Osteocyte (in vitro differentiated cells): ENCODE data around the gene TBC1D19. TPM values are rescaled to one million over a fixed set of nuclear protein-coding genes. Genes with fewer than 3 reads are reported as not detected.
A peak's percentile ranks its signal among the peaks of the same experiment; 100 is the strongest.

Experiments used
- DNase-seq: peaks from one replicate; pipeline ENCODE4 v3.0.0; 2021; ENCODE audit warnings: mixed read lengths; ENCODE audit not compliant: unreplicated experiment; ENCODE audit errors: extremely low spot score
- H3K27ac Mint-ChIP-seq: one replicate; pipeline ENCODE4 v1.8.0; 2021; ENCODE audit warnings: mild to moderate bottlenecking, mixed read lengths; ENCODE audit not compliant: unreplicated experiment
- H3K27me3 Mint-ChIP-seq: one replicate; pipeline ENCODE4 v1.8.0; 2021; ENCODE audit warnings: mixed read lengths; ENCODE audit not compliant: unreplicated experiment
- H3K36me3 Mint-ChIP-seq: one replicate; pipeline ENCODE4 v1.8.0; 2021; ENCODE audit warnings: mixed read lengths; ENCODE audit not compliant: unreplicated experiment
- H3K4me1 Mint-ChIP-seq: one replicate; pipeline ENCODE4 v1.8.0; 2021; ENCODE audit warnings: mixed read lengths; ENCODE audit not compliant: unreplicated experiment
- H3K4me3 Mint-ChIP-seq: one replicate; pipeline ENCODE4 v1.8.0; 2021; ENCODE audit warnings: mild to moderate bottlenecking, moderate library complexity, mixed read lengths; ENCODE audit not compliant: unreplicated experiment
- H3K9me3 Mint-ChIP-seq: one replicate; pipeline ENCODE4 v1.8.0; 2021; ENCODE audit warnings: mixed read lengths; ENCODE audit not compliant: unreplicated experiment
- CTCF ChIP-seq: fragments of 200-600 bp; sonication (generic); IDR thresholded peaks from 2 replicates; pipeline ENCODE4 v1.5.0; 2021; ENCODE audit warnings: antibody characterized with exemption, mild to moderate bottlenecking, moderate library complexity
- total RNA-seq: library from RNA; stranded (reverse); gene quantifications from 2 replicates; pipeline ENCODE4 v1.2.1, GENCODE V29; 2021

The TBC1D19 gene
- total RNA-seq, 1 donor from 2014 or later = 13.5 TPM

- no peak for DNase-seq
- Mint-ChIP-seq H3K27ac (peak overlapping the region; percentile 86), H3K36me3 (no peaks in the 10 kb centered on the region), H3K9me3 (no peaks in the 10 kb centered on the region), H3K4me3 (peak overlapping the region; percentile 61), H3K27me3 (no peaks in the 10 kb centered on the region), H3K4me1 (peaks cover 45% of the 10 kb centered on the region)
- no peak for TF ChIP-seq CTCF
Observed at GRCh38 chr4:26782168-26782829, 198.4 kb downstream of the TBC1D19 start.

GRCh38 chr4:26782830-26783202 is 198.9 kb downstream of the TBC1D19 start:
- no peaks in the 10 kb centered on the region for H3K27me3 Mint-ChIP-seq
- peak overlapping the region; percentile 55 for H3K27ac Mint-ChIP-seq
- DNase-seq = no peak
- no peaks in the 10 kb centered on the region for H3K36me3 Mint-ChIP-seq
- TF ChIP-seq CTCF = no peak
- no peaks in the 10 kb centered on the region for H3K9me3 Mint-ChIP-seq
- H3K4me3 Mint-ChIP-seq = no peak overlapping the region
- peaks cover 50% of the 10 kb centered on the region for H3K4me1 Mint-ChIP-seq

GRCh38 chr4:26784207-26784865 is 200.5 kb downstream of the TBC1D19 start:
- H3K9me3 Mint-ChIP-seq = peaks cover 3% of the 10 kb centered on the region
- TF ChIP-seq CTCF = no peak
- H3K36me3 Mint-ChIP-seq = peaks cover 2% of the 10 kb centered on the region
- H3K4me1 Mint-ChIP-seq = peaks cover 54% of the 10 kb centered on the region
- H3K27me3 Mint-ChIP-seq = no peaks in the 10 kb centered on the region
- H3K27ac Mint-ChIP-seq = no peak overlapping the region
- DNase-seq = no peak
- H3K4me3 Mint-ChIP-seq = no peak overlapping the region

- H3K4me1 Mint-ChIP-seq = peaks cover 44% of the 10 kb centered on the region
- DNase-seq = no peak
- peaks cover 4% of the 10 kb centered on the region for H3K36me3 Mint-ChIP-seq
- no peak overlapping the region for H3K27ac Mint-ChIP-seq
- no peak overlapping the region for H3K4me3 Mint-ChIP-seq
- H3K27me3 Mint-ChIP-seq = no peaks in the 10 kb centered on the region
- peaks cover 8% of the 10 kb centered on the region for H3K9me3 Mint-ChIP-seq
- no peak for TF ChIP-seq CTCF
Observed at GRCh38 chr4:26785312-26785711, 201.4 kb downstream of the TBC1D19 start.

DNA sequence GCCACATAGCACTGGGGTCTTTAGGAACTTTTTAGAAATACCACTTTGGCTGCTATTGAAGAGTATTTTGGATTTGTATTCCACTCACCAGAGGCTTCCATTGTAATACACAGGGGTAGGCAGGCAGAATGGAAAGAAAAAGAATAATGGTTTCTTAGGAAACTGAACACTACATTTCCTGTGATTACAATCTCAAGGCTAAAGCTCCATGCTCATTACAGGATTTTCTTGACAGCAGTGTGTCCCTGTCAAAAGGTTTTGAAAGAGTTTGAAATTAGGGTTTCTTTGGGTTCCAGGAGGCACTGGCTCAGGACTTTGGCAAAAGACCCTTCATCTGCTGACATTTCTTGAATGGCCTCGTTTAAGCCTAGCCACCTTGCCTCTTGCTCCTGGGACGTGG is 201.9 kb downstream of the TBC1D19 start:
- H3K4me1 Mint-ChIP-seq = peaks cover 39% of the 10 kb centered on the region
- H3K9me3 Mint-ChIP-seq = peaks cover 8% of the 10 kb centered on the region
- peaks cover 4% of the 10 kb centered on the region for H3K36me3 Mint-ChIP-seq
- H3K4me3 Mint-ChIP-seq = no peak overlapping the region
- no peaks in the 10 kb centered on the region for H3K27me3 Mint-ChIP-seq
- no peak overlapping the region for H3K27ac Mint-ChIP-seq
- no peak for TF ChIP-seq CTCF
- no peak for DNase-seq
